NAMALWA (cell line): ENCODE results near the gene FGFBP2.

Source experiments
- DNase-seq: peaks from one replicate; pipeline ENCODE4 v3.0.0-alpha.2; 2015; ENCODE audit warnings: low spot score

Gene FGFBP2

DNA sequence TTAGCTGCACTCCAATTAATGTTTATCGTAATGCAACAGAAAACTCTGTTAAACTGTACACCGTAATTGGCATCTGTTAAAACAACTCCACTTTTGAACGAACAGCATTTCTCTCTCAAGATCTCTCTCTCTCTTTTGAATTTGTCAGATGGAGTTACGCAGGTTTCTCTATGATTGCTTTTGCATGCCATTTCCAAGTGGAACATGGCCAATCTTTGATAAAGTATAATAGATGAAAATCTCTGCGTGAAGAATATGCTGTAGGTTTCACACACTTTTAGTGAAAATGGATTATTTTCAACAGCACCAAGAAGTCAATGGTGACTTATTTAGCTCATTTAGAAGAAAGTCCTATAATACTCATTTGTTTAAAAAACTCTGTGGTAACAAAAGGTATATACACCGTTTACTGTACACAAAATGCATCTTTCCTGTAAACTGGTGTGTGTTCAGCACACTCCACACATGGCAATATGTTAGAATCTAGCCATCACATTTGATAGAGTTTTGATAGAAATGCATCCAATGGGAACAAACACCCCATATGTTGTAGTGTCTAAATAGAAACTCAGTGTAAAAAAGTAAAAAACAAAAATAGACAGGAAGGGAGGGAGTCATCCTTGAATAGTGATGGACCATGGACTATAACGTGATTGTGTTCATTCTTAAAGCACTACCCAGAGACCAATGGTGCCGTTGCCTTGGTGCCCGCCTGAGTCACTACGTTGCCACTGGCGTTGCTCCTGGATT lies 5.8 kb upstream of the FGFBP2 start:
- no peak for DNase-seq

DNA sequence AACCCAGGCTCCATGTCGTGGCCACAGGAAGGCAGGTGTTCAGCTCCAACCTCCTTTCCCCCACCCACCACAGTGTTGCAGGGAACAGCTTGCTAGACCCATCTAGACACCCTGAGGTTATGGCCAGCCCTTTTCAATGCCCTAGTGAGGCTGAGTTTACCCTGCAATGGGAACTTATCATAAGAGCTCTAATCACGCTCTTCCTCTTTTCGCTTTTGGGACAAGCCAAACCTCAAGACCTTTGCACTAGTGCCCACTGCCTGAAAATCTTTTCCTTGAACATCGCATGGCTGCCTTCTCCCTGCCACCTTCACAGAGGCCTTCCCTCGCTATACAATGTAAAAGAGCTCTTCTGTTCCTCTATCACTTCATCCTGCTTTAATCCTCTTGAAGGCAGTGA lies 2.4 kb upstream of the FGFBP2 start:
- no peak for DNase-seq

DNA sequence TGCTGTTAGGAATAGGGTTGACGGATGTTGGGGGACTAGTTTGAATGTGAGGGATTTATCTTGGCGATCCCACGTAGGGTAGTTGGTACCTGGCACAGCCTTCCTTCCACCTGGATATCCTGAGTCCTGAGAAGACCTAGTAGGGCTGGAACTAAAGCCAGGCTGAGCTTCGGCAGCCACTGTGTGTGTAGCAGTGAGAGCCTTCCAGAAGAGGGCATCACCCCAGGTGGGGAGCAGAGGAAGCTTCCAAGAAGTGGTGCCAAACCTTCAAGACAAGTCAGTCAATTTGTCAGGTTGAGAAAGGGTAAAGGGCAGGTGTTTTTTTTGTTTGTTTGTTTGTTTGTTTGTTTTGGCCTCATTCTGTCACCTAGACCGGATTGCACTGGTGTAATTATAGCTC lies 1.2 kb upstream of the FGFBP2 start:
- DNase-seq, result peak; percentile 15

DNA sequence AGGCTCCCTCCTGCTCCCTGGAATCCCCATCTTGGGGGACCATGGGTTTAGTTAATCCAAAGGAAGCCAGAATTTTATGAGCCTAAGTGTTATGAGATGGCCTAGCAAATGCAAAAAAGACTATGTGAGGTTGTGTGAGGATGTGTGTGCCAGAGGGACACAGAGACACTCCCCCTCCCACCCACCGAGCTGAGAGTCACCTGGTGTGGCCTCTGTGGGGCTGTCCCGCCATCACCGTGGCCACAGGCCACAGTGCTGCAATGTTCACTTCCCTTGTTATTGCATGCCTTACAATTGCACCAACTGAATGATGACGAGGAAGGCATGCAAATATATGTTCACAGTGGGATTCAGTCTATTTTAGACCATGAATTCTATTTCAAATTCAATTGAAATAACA lies 601 bp upstream of the FGFBP2 start:
- DNase-seq, result peak; percentile 4

DNA sequence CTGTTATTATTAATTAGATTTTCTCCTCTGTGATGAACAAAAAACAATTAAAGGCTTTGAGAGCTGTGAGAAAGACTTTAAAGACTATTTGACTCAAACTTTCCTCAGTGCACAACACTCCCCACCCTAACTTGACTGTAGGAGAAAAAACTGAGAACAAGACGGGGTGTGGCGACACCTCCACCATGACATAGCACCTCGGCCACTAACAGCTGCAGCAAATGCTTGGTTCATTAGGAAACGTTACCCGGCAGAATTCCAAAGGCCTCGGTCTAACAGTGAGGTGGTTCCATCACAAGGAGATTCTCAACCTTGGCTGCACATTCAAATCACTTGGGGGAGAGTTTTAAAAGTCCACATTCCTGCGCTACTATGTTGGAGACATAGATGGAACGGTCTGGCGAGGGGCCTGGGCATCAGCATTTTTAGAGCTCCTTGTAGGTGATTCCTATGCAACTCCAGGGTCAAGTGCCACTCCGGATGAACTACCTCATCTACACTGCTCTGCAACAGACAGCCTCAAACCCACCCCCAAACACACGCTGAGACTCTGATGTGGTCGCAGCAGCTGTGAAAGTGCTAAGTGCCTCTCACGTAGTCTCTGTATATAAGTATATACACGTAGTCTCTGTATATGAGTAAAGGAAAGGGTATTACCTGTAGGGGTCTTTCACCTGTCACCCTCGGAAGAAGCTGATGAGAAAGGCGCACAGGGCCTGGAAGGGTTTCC lies 1.0 kb downstream of the FGFBP2 start:
- no peak for DNase-seq

DNA sequence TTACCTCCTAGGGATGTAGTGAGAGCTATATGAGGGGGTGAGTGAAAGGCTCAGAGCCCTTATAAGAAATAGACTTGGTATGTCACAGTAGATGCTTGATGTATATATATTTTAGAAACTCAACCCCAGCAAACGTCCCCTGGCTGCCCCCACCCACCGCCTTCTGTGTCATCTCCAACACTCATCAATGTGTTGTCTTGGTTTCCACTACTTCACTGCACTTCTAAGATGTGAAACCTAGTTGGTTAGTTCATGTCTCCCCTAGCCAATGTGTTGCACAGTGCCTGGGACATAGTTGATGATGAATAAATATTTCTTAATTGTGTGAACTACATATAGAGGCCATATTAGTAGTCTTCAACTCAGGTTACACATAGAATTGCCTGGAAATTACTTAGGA lies 4.4 kb downstream of the FGFBP2 start:
- DNase-seq, result no peak

DNA sequence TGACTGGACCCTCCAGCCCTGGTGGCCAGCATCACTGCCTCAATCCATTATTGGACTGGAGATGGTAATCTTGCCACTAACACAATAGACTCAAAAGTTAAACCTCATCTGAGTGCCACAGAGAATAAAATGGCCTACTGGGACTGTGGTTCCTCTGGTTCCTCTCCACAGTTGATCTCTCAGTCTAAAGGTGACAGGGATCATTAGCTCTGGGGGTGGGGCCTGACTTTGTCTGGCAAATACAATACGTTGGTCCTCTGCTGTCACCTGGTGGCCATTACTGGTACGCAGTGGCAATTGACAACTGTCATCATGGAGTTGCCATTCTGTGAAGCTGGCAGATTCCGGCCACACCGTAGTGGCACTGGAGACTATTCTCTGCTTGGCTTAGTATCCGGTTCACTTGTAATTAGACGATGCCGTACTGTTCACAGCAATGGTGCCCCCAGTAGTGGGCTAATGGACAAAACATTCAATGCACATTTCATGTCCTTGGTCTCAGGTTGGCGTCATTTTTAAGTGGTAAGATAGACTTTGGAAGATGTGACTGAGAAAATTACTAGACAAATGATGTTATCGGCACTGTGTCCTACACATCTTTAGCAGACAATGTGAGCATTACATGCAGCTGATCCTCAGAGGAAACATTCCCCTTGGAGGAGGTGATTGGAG lies 6.7 kb downstream of the FGFBP2 start:
- peak; percentile 90 for DNase-seq

DNA sequence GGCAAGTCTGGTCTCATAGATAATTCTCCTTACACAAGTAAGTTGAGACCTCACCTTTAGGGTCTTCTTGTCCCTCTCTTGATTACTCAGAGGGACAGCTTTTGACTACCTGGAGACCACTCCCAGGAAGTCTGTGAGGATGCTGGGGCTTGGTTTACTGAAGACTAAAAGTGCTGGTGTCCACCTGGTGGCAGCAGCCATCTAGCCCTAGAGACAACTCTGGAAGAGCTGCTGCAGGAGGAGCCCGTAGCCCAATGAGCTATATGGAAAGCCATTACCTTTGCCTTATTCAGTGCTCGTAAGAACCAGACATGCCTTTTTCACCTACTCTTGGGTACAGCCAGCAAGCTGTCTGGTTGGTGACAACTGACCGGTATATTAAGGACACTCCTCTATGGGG lies 7.3 kb downstream of the FGFBP2 start:
- DNase-seq, result peak; percentile 9

DNA sequence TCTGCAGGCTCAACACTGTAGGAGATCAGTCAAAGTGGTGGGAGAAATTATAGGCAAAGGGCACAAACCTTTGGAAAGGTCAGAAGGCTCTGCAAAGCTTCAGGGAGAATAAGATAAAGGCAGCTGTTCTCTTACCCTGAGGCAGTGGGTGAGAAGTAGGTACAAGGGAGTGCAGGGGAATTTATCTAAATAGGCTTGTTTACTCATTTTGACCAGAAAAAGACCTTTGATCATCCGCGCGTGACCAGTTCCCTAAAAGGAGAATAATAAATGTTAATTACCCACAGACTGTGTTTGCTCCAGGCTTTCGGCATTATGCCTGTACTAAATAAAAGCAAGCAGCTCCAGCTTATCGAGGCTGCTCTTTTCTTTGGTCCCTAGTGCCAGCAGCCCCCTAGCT lies 9.3 kb downstream of the FGFBP2 start:
- peak; percentile 10 for DNase-seq

DNA sequence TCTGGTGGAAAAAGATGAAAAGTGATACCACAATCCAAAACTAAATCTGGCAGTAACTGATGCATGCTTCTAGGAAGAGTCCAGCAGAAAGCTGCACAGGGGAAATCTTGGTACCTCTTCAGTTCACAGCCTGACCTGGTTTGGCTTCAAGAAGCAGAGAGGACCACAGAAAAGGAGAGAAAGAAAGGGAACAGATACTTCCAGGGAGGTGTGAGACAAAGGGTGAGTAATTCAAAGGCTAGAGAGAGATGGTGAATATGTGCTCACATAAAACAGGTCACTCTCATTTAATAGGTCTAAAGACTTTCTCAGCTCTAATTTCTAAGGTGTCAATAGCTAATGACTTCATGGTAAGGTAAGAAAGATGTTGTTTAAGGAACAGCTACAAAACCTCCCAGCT lies 11.2 kb downstream of the FGFBP2 start:
- no peak for DNase-seq

DNA sequence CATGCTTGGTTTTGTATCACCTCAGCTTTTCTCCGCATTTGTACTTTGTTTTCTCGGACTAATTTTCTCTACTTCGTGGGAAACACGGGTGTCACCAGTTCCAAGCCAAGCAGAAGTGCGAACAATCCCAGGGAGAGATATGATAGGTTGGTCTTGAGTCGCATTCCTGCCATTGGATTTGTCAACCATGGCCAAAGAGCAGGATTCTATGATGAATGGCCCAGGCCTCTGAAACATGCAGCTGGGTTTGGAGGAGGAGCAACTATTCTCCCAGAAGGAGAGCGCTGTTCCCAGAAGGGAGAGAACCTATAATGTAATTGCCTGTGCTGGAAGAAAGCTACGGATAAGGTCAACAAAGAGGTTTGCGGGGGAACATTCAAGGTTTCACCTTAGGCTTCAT lies 14.1 kb downstream of the FGFBP2 start:
- no peak for DNase-seq

DNA sequence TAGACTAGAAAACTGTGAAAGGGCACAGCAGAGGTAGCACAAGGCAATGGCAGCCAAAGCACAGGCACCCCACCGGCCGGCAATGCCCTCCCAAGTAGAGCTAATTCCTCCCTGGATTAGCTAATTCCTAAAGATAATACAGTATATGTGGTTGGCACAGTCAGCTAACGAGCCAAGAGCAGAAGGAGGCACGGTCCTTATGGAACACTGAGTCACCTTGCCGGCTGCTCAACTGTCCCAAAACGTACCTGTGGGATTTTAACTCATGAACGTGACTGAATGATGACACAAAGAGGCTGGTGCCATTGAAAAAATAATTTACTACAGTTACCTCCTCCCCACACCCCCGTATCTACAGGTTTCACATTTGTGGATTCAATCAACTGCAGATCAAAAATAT lies 15.3 kb downstream of the FGFBP2 start:
- DNase-seq, result no peak

DNA sequence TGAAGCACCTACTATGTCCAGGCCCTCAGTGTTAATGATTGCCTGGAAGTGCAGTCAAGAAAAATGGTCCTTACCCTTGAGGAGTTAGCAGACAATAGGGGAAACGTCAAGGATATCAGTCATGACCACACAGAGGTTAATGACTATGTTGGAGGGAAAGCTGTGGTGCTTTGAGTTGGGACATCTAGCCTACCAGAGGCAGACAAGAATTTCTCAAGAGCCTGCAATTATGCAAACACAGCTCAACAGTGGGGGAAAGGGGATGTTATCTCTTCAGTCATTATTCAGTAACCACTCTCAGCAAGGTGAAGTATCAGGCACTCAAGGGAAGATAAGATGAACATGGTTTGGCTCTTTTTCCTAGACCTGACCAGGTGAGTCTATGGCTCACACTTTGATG lies 17.5 kb downstream of the FGFBP2 start:
- no peak for DNase-seq

DNA sequence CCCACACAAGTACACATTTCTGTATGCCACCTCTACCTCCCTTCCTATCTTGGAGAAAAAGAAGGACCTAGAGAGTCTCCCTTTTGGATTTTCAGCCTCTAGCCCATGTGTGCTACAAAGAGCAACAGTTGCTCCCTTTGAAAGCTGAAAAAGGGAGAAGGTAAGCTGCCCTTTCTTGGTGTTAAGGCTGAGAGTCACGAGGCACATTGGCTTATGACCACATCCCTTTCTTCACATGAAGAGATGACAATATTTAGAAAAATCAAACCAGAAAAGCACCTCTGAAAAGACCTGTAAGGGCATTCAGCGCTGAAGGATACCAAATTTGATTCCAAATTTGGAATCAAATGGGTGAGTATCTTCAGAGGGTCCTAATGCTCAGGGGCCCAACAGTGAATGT lies 18.1 kb downstream of the FGFBP2 start:
- no peak for DNase-seq

DNA sequence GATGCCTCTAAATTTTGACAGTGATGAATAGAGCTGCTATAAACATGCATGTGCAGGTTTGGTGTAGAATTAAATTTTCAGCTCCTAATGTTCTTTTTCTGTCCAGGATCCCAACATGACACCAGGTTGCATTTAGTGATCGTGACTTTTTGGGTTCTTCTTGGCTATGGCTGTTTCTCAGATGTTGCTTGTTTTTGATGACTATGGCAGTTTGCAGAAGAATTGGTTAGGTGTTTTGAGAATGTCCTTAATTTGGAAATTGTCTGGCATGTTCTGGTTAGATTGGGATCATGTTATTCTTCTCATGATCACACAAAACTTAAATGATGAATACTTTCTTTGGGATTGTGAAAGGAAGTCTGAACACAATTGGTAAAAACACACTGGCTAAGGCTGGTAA lies 20.7 kb downstream of the FGFBP2 start:
- DNase-seq, result no peak

DNA sequence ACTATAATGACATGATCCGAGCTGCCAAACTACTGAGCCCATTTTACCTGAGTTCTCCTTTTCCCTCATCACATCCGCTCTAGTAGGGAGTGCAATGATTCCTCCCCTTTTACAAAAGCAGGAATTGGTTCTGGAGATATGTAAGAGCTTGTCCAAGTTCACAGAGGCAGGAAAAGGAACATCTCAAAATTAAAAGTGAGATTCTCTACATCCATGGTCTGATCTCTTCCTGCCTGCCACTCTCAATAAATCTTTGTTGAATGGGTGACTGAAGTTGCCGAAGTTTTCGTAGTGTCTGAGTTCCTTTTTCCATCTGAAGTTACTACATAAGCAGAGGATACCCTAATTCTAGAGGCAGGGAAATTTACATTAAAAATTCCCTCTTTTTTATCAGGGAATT lies 24.3 kb downstream of the FGFBP2 start, which contains the start of gene FGFBP1:
Gene FGFBP1 (minus strand): TSS at position 101 of the 400 bp plus-strand sequence. CDS start 2,108 bp downstream, outside the sequence.
- DNase-seq, result no peak

DNA sequence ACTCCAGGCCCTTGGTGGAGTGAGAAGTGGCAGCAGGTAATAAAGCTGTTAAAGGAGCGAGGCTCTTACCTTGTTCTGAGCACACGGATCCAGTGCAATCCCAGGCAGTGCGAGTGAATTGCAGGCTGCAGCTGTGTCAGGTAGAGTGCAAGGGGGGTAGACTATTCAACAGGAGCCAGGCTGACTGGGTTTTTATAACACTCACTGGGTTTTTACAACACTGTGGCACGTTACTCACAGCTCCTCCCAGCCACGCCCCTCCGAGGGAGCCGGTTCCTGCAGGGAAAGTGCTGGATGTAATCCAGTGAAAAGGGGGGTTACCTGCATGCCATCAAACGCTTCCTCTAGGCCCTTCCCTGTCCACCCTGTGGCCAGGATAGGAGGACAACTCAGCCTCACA lies 24.8 kb downstream of the FGFBP2 start:
- no peak for DNase-seq

DNA sequence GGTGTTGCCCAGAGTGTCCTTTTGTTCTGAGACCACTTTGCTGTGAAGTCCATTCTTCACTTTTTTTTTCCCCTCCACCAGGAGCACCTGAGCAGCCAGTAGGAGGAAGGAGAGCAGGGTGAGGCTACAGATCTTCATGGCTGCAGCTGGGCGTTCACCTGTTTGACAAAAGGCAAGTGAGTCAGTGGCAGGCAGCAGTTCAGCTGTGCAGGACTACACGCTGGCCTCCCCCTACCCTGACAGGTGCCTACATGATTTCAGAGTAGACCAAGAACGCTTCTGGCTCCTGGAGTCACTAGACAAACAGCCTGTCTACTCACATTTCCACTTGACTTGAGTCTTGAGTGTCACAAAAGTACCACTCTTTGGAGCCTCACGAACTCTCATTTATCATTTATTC lies 26.5 kb downstream of the FGFBP2 start:
- no peak for DNase-seq

DNA sequence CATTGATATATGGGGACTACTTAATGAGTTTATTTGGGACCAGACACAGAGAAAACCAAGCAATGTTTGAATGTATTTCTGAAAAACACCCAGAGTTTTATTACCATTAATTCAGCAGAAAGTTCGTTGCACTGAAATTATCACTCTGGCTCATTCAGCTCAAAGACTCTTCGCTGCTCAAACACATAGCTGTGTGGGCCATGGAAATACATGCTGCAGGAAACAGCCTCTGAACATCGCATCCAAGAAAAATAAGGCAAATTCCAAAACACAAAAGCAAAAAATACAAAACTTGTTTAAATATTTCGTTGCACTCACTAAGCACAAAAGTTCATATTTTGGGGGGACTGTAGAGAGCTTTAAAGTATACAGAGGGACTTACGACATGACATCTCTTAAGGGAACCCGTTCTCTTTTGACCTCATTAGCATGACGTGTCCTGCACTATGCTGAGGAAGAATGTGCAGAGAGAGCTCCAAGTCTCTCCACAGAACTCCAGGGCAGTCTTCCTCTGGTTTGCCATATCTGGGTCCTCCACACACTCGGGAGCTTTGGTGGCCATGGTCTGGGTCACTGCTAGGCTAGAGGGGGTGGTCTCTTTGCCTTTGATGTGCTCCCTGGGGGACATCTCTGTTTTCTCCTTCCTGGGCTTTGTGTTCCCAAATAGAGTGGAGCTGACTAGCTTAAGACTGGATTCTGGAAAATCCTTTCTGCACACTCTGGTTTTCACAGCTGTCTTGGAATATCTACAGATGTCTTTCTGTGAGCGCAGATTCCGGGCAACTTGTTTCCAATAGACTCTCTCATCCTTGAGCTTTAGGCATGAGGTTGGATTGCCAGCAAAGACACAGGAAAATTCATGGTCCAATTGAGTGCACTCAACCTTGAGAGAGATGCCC lies 27.2 kb downstream of the FGFBP2 start:
- no peak for DNase-seq

DNA sequence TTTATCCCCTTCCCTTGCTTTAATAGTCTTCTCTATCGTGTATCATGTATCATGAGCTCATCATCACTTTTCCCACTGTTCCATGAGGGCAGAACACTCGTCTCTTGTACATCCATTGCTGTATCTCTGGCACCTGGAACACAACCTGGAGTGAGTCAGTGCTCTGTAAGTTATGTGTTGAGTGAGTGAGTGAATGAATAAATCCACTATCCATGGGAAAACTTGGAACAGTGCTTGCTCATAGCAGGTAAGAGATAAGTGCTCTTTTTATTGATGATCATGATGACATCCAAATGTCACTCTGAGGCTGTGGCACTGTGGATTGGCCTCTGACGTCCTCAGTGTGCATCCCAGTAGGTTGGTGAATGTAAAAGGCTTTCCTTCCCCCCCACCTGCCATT lies 28.7 kb downstream of the FGFBP2 start:
- no peak for DNase-seq

DNA sequence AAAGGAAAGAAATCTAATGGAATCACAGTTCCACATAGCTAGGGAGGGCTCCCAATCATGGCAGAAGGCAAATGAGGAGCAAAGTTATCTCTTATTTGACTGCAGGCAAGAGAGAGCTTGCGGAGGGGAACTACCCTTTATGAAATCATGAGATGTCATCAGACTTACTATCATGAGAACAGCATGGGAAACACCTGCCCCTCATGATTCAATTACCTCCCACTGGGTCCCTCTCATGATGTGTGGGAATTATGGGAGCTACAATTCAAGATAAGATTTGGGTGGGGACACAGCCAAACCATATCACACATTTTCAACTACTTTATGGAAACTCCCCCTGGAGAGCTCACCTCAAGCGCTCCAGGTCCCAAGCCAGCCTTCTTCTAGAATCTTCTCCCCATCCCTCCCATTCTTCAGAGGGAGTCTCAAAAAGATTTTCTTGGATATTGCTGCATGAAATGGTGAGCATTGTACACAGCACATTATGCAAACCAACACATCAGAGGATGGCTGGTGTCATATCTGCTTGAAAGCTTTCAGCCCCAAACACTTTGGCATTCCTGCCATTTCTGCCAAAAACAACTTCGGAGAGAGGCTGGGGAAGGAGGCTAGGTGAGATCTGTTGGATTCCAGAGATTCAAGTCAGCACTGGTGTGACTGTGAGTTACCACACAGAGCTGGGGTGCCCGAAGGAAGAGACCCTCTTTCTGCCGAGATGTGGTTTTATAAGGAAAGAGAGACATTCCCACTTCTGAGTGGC lies 31.3 kb downstream of the FGFBP2 start:
- no peak for DNase-seq
